GM21619 (cell line): ENCODE measurements around the gene FLVCR1.
A peak's percentile ranks its signal among the peaks of the same experiment; 100 is the strongest.
"Not testable (repeated sequence)": the region's sequence is repeated elsewhere in the genome, so short reads cannot be mapped to it uniquely, and the experiment has no call there.

Source experiments
- ATAC-seq: cut with Tn5 transposase; IDR thresholded peaks from one replicate; pipeline ENCODE4 v1.9.1; 2021; ENCODE audit not compliant: unreplicated experiment

FLVCR1 gene

DNA sequence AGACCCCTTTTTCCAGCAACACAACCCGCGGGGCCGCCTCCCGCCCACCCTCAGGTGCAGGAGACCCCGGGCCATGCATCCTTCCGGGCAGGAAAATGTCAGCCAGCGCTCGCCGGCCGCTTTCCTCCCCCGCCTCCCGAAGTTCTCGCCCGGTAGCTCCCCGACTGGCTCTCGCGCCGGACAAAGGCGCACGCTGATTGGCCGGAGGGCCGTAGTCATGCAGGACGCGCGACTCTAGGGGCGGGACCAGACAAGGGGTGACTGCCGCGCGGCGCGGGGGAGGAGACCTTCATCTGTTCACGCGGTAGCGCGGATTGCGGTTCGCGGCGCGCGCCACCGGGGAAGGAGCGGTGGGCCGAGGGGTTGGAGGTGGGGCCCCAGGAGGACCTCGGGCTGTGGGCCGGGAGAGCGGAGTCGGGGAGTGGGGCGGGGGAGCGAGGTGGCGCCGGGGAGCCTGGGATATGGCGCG is at the start of gene FLVCR1:
TSS of gene FLVCR1 (plus strand) at position 284 of the 469 bp plus-strand sequence. CDS start at position 462, 178 bp downstream.
- peak; percentile 96 for ATAC-seq

DNA sequence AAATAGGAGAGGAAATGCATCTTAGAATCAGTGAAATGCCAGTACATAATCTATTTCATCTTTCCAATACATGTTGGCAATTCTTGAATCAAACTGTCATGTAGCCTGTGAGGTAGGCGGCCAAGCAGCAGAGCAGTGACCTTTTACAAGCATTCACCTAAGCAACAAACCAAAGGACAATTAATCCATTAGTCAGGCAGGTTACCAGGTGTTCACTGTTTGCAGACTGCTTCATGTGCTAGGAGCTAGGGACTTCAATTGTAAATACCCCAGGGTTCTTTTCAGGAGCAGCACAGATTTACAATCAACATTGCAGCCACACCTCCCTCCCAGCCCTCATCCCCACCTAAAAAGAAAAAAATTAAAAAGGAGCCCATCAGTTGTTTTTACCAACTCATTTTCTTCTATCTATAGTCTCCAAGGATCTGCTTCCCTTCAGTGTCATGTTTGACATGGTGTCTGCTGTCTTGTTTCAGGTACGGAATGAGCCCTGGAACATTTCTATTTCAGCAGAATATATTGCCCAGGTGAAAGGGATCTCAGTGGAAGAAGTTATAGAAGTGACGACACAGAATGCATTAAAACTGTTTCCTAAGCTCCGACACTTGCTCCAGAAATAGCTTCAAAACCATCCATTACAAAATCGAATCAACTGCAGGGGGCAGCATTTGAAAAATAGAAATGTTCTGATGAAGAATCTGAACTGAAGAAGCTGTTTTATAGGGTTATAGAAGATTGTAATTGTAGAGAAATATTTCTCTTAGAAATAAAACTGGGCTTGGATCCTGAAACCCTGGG is 43.3 kb upstream of the FLVCR1 start:
- no peak for ATAC-seq

DNA sequence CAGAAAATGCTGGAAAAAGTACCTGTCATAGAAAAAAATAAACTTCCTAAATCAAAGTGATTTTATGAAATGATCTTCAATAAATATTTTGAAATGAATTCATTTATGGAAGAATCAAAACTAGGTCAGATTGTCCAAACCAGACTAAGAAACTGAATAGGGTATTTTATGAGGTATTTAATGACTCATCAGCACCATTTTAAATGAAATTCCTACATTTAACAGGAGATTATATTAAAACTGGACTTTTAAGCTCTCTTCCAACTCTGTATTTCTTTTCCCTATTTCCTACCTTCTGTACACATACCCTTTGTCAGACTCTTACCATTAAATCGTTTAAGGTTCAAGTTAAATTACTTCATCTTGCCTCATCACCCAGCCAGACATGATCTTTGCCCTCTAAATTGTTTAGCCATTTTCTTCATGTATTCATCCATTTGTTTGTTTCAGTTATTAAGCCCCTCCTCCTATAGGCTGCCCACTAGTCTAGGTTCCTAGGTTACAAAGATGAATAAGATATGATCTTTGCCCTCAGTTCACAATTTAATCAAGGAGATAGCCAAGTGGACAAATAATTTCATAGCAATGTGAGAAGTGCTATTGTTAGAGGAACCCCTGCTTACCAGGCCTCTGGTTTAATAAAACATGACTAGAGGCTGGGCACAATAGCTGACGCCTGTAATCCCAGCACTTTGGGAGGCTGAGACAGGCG is 41.4 kb upstream of the FLVCR1 start:
- ATAC-seq = no peak

DNA sequence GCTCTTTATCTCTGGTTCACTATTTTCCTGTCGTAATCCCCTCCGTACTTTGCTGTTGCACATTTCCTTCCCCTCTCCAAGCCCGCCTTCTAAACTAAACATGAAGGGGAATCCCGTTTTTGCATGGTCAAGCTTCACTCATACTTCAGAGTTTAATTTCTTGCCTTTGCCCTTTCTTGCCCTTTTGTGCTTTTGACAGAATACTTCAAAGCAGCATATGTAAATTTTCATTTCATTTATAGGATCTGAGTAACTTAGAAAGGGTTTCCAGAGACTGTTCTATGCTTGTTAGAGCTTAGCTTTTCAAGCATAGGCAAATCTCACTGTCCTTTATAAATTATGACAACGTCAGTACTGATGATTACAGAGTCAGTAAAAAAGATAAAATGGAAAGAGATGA is 38.3 kb upstream of the FLVCR1 start:
- peak; percentile 65 for ATAC-seq

DNA sequence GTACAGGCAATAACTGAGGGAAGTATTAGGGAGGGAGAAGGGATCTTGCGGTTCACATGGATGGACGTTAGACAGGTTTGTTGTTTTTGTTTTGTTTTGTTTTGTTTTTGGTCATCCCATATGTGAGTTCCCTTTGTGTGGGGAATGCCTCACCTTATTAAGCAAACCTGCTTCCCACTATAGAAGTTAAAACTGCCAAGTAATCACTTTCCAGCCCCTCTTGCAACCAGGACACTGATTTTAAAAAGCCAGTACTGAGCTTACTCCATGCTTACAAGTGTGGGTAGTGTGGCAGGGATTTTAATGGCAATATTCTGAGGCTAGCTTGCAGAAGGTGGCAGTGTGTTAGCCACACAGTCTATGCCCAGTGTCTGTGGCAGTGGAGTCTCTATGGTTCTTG is 37.1 kb upstream of the FLVCR1 start:
- no peak for ATAC-seq

DNA sequence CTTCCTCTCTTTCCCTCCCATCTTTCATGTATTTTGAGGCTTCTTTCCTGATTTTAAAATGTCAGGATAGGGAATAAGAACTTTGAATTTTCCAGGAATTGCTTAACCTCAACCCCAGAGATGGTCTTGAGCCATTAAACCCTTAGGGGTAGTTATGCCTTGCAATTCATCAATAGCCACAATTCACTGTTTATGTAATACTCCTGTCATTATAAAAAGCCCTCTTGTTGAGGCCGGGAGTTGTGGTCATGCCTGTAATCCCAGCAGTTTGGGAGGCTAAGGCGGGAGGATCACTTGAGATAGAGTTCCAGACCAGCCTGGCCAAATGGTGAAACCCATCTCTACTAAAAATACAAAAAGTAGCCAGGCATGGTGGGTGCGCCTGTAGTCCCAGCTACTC is 35.1 kb upstream of the FLVCR1 start:
- ATAC-seq = no peak

DNA sequence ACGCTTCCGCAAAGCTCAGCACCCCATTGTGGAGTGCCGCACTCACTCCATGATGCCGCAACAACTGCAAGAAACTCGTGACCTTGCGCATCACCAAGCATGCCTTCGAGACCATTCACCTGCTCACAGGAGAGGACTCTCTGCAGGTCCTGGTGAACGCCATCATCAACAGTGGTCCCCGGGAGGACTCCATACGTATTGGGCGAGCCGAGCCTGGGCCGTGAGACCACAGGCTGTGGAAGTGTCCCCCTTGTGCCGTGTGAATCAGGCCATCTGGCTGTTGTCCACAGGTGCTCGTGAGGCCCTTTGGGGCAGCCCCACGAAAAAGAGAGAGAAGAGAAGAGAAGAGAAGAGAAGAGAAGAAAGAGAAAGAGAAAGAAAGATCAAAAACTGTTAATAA is 33.9 kb upstream of the FLVCR1 start:
- no peak for ATAC-seq

DNA sequence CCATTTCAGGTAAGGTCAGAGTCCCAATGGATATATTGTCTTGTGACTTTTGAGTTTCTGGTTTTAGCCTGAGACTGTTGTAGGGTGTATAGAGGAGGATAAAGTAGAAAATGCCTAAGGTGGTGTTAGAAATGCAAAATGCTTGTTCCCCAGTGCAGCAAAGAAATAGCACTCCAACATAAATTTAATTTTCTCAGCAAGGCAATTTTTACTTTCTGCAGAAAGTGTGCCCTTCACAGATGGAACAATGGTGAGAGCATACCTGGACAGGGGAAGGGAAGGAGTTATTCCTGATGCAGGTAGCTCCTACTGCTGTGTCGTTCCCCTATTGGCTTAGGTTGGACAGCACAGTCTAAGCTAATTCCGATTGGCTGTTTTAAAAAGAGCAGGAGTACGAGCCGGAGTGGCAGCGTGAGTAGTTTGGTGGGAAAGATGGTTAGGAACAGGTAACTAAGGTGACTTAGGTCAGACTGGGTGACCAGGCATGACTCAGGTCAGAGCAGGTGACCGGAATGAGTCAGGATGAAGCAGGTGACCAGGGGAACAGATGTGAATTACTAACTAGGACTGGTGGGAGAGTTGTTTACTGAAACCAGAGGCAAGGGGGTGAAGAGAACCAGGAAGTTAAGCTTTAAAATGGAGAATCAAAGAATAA is 32.1 kb upstream of the FLVCR1 start:
- ATAC-seq = no peak

DNA sequence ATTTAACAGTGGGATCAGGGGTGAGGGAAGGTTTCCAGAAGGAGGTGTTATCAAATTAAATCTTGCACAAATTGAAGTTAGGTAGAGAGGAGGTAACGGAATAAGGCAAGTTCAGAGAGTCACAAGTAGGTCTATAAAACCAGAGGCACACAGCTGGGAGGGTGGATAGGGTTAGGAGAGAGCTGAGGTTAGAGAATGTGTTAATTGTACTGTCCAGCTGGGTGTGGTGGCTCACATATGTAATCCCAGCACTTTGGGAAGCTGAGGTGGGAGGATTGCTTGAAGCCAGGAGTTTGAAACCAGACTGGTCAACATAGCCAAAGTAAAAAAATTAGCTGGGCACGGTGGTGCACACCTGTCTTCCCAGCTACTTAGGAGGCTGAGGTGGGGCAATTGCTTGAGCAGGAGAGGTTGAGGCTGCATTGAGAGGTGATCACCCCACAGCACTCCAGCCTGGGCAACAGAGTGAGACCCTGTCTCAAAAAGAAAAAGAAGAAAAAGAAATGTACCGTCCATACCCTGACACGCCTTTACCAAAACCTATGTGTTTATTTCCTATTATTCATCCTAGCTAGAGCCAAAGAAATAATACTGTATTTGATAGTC is 30.8 kb upstream of the FLVCR1 start:
- ATAC-seq = no peak

DNA sequence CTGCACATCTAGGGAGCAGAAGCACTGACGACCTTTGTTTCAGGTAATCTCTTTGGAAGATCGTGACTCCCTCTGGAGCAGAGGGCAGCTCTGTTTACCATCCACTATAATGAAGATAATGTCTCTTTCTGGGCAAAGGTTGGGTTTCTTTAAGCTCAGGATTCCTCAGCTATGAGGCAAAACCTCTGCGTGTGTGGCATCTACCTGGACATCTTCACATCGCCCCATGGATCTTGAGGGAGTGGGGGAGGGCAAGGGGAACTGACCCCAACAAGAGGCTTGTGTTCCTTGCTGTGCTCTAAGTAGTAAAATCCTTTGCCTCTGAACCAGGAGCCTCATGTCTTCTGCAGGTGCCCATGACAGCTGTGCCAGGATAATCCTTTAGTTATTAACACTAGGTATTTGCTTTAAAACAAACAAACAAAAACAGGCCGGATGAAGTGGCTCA is 30.2 kb upstream of the FLVCR1 start:
- no peak for ATAC-seq

DNA sequence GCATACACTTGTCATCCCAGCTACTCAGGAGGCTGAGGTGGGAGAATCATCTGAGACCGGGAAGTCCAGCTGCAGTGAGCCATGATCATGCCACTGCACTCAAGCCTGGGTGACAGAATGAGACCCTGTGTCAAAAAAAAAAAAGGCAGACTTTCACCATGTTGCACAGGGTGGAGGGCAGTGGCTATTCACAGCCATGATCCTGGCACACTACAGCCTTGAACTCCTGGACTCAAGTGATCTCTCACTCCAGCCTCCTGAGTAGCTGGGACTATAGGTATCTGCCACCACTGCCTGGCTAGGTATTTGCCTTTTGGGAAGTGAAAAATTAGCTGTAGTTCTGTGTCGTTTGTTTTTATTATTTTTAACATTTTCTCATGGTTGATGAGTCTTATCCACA is 29.7 kb upstream of the FLVCR1 start:
- no peak for ATAC-seq

DNA sequence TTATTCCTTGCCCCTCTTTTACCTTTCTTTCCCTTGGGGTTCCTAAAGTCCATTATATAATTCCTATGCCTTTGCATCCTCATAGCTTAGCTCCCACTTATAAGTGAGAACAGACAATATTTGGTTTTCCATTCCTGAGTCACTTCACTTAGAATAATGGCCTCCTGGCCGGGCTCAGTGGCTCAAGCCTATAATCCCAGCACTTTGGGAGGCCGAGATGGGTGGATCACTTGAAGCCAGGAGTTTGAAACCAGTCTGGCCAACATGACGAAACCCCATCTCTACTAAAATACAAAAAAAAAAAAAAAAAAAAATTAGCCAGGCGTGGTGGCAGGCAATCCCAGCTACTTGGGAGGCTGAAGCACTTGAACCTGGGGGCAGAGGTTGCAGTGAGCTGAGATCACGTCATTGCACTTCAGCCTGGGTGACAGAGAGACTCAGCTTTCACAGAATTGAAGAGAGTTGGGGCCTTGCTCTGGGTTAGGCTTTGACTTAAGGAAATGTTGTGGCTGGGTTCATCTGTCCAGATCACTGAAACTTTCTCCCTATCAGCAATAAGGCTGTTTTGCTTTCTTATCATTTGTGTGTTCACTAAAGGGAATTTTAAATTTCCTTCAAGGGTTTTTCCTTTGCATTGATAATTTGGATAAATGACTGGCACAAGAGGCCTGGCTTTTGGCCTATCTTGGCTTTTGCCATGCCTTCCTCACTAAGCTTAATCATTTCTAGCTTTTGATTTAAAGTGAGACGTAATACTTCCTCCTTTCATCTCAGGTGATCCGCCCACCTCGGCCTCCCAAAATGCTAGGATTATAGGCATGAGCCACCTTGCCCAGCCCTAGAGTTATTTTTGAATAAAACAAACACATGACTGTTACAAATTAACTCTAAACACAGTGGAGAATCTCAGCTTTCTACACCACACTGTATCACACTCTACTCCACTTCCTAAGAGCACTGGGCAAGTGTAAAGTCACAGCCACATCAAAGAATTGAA is 24.6 kb upstream of the FLVCR1 start:
- peak; percentile 81 for ATAC-seq

DNA sequence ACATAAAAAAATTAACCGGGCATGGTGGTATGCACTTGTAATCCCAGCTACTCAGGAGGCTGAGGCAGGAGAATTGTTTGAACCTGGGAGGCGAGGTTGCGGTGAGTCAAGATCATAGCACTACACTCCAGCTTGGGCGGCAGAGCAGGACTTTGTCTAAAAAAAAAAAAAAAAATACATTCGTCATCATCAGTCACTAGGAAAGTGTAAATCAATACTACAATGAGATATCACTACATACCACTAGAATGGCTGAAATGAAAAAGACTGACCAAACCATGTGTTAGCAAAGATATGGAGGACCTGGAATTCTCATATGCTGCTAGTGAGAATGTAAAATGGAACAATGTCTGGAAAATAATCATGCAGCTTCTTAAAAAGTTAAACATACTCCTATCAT is 19.9 kb upstream of the FLVCR1 start:
- ATAC-seq = no peak

DNA sequence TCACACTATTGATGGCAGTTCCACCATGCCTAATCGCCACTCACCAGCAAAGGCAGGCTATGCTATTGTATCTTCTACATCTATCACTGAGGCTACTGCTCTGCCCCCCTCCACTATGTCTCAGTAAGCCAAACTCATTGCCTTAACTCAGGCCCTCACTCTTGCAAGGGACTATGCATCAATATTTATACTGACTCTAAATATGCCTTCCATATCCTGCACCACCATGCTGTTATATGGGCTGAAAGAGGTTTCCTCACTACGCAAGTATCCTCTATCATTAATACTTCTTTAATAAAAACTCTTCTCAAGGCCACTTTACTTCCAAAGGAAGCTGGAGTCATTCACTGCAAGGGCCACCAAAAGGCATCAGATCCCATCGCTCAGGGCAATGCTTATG is 13.6 kb upstream of the FLVCR1 start:
- ATAC-seq = not testable (repeated sequence)

DNA sequence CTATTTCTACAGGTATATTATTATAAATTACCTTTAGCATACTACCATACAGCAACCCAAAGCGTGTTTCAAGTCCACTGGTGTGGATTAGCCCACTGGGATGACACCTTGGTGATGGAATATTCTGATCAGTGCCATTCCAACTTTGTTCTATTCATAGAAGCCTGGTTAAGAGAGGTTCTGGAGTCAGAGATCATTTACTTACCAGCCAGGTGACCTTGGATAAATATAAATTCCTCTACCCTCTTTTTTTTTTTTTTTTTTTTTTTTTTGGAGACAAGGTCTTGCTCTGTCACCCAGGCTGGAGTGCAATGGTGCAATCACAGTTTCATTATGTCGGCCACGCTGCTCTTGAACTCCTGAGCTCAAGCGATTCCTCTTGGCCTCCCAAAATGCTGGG is 10.5 kb upstream of the FLVCR1 start, which contains the start of gene SPATA45:
TSS of gene SPATA45 (minus strand) at position 101 of the 400 bp plus-strand sequence. CDS start 11,500 bp downstream, outside the sequence.
- no peak for ATAC-seq

DNA sequence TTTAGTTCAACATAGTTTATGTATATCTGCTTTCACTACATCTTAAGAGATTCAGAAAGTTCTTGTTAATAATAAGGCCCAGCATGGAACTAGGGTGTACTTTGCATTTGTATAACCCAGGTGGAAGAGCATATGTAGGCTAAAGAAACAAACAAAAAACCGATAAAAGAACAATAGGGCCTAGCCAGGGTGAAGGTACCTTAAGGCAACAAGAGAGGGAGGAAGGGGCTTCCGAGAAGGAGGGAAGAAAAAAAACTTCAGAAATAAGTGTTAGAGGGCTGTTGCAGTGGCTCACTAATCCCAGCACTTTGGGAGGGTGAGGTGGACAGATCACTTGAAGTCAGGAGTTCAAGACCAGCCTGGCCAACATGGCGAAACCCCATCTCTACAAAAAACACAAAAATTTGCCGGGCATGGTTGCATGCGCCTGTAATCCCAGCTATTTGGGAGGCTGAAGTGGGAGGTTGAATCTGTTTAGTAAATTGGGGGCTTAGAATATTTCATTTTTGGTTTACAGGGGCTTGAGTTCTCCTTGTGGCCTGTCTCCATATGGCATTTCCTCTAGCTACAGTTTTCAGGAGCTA is 5.9 kb upstream of the FLVCR1 start:
- no peak for ATAC-seq

DNA sequence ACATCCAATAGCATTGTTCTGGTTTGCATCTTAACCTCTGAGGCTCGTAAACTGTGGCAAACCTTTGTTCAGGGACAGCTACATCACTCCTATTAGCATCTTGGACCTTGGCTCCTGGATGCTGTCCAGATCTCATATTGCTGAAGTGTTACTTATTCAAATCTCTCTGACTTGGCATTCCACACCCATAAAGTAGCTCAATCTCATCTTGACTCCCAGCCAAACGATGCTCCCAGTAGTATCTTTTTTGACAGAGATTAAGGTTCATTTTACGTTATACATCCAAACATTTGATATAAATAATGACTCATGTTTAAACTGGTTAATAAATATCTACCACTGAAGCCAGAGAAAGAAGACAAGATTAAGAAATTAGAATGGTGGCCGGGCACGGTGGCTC is 4.4 kb upstream of the FLVCR1 start:
- no peak for ATAC-seq

DNA sequence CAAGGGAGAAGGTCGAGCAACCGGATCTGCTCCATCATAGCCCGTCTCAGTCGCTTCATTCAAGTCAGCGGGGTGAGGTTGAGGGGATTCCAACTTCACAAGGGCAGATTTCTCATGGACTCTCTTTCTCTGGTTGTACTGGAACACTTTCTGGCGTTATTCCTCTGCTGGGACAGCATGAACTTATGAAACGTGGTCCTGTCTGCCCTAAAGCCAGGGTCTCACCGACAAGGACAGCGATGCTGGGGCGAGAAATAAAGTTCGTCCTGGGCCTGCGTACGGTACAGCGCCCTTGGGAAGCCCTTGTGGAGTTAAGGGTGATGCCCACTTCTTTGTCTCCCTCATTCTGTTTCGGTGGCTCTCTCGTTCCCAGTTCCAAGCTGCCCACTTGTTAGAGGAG is 1.3 kb upstream of the FLVCR1 start:
- no peak for ATAC-seq

DNA sequence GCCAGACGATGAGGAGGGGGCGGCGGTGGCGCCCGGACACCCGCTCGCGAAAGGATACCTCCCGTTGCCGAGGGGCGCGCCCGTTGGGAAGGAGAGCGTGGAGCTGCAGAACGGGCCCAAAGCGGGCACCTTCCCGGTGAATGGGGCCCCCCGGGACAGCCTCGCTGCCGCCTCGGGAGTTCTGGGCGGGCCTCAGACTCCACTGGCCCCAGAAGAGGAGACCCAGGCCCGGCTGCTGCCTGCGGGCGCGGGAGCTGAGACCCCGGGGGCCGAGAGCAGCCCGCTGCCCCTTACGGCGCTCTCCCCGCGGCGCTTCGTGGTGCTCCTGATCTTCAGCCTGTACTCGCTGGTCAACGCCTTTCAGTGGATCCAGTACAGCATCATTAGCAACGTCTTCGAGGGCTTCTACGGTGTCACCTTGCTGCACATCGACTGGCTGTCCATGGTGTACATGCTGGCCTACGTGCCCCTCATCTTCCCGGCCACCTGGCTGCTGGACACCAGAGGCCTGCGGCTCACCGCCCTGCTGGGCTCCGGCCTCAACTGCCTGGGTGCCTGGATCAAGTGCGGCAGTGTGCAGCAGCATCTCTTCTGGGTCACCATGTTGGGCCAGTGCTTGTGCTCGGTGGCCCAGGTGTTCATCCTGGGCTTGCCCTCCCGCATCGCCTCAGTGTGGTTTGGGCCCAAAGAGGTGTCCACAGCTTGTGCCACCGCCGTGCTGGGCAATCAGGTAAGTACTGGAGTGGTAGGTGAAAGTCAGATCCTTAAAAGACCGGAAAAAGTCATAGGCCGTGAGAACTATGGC is 588 bp downstream of the FLVCR1 start:
- peak; percentile 24 for ATAC-seq
